HEK293 (cell line): Measurements from ENCODE around the gene DSTN.
A peak's percentile ranks its signal among the peaks of the same experiment; 100 is the strongest.

Experiments
- CTCF ChIA-PET: fragments of 350-600 bp; formaldehyde crosslinking; extraction: SDS; loops from one replicate; lab custom pipeline; 2021; ENCODE audit warnings: antibody characterized with exemption; lab: Yijun Ruan, JAX
- POLR2A ChIA-PET: fragments of 300-600 bp; formaldehyde crosslinking; extraction: SDS; loops from one replicate; lab custom pipeline; 2020; ENCODE audit warnings: antibody characterized with exemption, inconsistent platforms; lab: Yijun Ruan, JAX
- H3K27ac ChIP-seq: fragments of 200-500 bp; sonication (Bioruptor generic); 2 replicates; pipeline ENCODE4 v1.5.1; 2014; ENCODE audit warnings: low read depth, low read length, control low read depth, inconsistent platforms; ENCODE audit errors: extremely low read depth
- H3K36me3 ChIP-seq, 2 experiments: fragments of 200-500 bp in 1 of 2; sonication (Bioruptor generic) in 1 of 2; 1 replicate in 1 of 2; 2 replicates in 1 of 2; pipeline ENCODE4 v1.5.1; 2014 to 2017; ENCODE audit warnings: inconsistent platforms in 2 of 2, low read length in 2 of 2; ENCODE audit not compliant: control insufficient read depth in 2 of 2, insufficient read depth in 1 of 2
- H3K4me1 ChIP-seq: fragments of 200-500 bp; sonication (Bioruptor generic); 2 replicates; pipeline ENCODE4 v1.5.1; 2014; ENCODE audit warnings: mild to moderate bottlenecking, low read length, inconsistent platforms; ENCODE audit not compliant: control insufficient read depth, insufficient read depth
- H3K4me3 ChIP-seq: 2 replicates; pipeline ENCODE4 v1.5.1; 2011; ENCODE audit warnings: low read depth, mild to moderate bottlenecking, control low read depth, low read length, moderate library complexity
- H3K9me3 ChIP-seq: fragments of 200-500 bp; sonication (Bioruptor generic); 2 replicates; pipeline ENCODE4 v1.5.1; 2014; ENCODE audit warnings: low read depth, low read length, inconsistent platforms; ENCODE audit not compliant: control insufficient read depth, insufficient read depth
- HOXC10 ChIP-seq: sonication (generic); formaldehyde crosslinking; IDR thresholded peaks from 2 replicates; pipeline ENCODE4 v1.8.1; 2023; ENCODE audit warnings: mild to moderate bottlenecking, missing genetic modification reagents
- YY2 ChIP-seq: fragments of 450-650 bp; formaldehyde crosslinking; IDR thresholded peaks from 2 replicates; pipeline ENCODE4 v1.5.1; 2016; ENCODE audit warnings: missing biosample characterization, missing genetic modification characterization
- ZBTB7A ChIP-seq: fragments of 450-650 bp; formaldehyde crosslinking; IDR thresholded peaks from 2 replicates; pipeline ENCODE4 v1.5.1; 2016; ENCODE audit warnings: low read depth, missing biosample characterization, missing genetic modification characterization
- ZFP69B ChIP-seq: fragments of 450-650 bp; formaldehyde crosslinking; IDR thresholded peaks from 2 replicates; pipeline ENCODE4 v1.5.1; 2016; ENCODE audit warnings: missing biosample characterization, missing genetic modification characterization
- ZIC2 ChIP-seq: fragments of 450-650 bp; formaldehyde crosslinking; IDR thresholded peaks from 2 replicates; pipeline ENCODE4 v1.5.1; 2016; ENCODE audit warnings: missing biosample characterization, missing genetic modification characterization
- ZNF138 ChIP-seq: fragments of 450-650 bp; formaldehyde crosslinking; IDR thresholded peaks from 2 replicates; pipeline ENCODE4 v1.5.1; 2016; ENCODE audit warnings: missing biosample characterization, missing genetic modification characterization, borderline replicate concordance
- ZNF211 ChIP-seq: fragments of 450-650 bp; formaldehyde crosslinking; IDR thresholded peaks from 2 replicates; pipeline ENCODE4 v1.5.1; 2016; ENCODE audit warnings: low read depth, missing biosample characterization, missing genetic modification characterization
- ZNF23 ChIP-seq: fragments of 450-650 bp; formaldehyde crosslinking; IDR thresholded peaks from 2 replicates; pipeline ENCODE4 v1.5.1; 2016; ENCODE audit warnings: missing biosample characterization, missing genetic modification characterization, borderline replicate concordance
- ZNF311 ChIP-seq: fragments of 450-650 bp; formaldehyde crosslinking; IDR thresholded peaks from 2 replicates; pipeline ENCODE4 v1.5.1; 2017; ENCODE audit warnings: missing biosample characterization, missing genetic modification characterization, borderline replicate concordance
- ZNF416 ChIP-seq: fragments of 450-650 bp; formaldehyde crosslinking; IDR thresholded peaks from 2 replicates; pipeline ENCODE4 v1.5.1; 2016; ENCODE audit warnings: missing biosample characterization, missing genetic modification characterization
- ZNF510 ChIP-seq: fragments of 450-650 bp; formaldehyde crosslinking; IDR thresholded peaks from 2 replicates; pipeline ENCODE4 v1.5.1; 2018; ENCODE audit warnings: mild to moderate bottlenecking, missing genetic modification characterization, missing biosample characterization; ENCODE audit not compliant: insufficient replicate concordance
- ZNF514 ChIP-seq: fragments of 450-650 bp; formaldehyde crosslinking; IDR thresholded peaks from 2 replicates; pipeline ENCODE4 v1.5.1; 2016; ENCODE audit warnings: missing biosample characterization, missing genetic modification characterization
- ZNF544 ChIP-seq: fragments of 450-650 bp; formaldehyde crosslinking; IDR thresholded peaks from 2 replicates; pipeline ENCODE4 v1.5.0; 2017; ENCODE audit warnings: missing biosample characterization, missing genetic modification characterization
- ZNF555 ChIP-seq: fragments of 450-650 bp; formaldehyde crosslinking; conservative IDR thresholded peaks from 2 replicates; pipeline ENCODE4 v1.5.1; 2017; ENCODE audit warnings: missing biosample characterization, mild to moderate bottlenecking, missing genetic modification characterization, inconsistent platforms
- ZNF558 ChIP-seq: fragments of 450-650 bp; formaldehyde crosslinking; IDR thresholded peaks from 2 replicates; pipeline ENCODE4 v1.5.1; 2016; ENCODE audit warnings: missing biosample characterization, missing genetic modification characterization
- ZNF585B ChIP-seq: fragments of 450-650 bp; formaldehyde crosslinking; IDR thresholded peaks from 2 replicates; pipeline ENCODE4 v1.5.1; 2016; ENCODE audit warnings: missing biosample characterization, missing genetic modification characterization
- ZSCAN30 ChIP-seq: fragments of 450-650 bp; IDR thresholded peaks from 2 replicates; pipeline ENCODE4 v1.5.1; 2018; ENCODE audit warnings: missing biosample characterization, mild to moderate bottlenecking, missing genetic modification characterization, moderate library complexity
- TF ChIP-seq, protein P1 (sequence below): fragments of 450-650 bp; formaldehyde crosslinking; IDR thresholded peaks from 2 replicates; pipeline ENCODE4 v1.5.1; 2016; ENCODE audit warnings: missing biosample characterization, missing genetic modification characterization
- TF ChIP-seq, protein P2 (sequence below): fragments of 450-650 bp; IDR thresholded peaks from 2 replicates; pipeline ENCODE4 v1.5.1; 2018; ENCODE audit warnings: missing biosample characterization, mild to moderate bottlenecking, missing genetic modification characterization
- TF ChIP-seq, protein P3 (sequence below): fragments of 450-650 bp; formaldehyde crosslinking; IDR thresholded peaks from 2 replicates; pipeline ENCODE4 v1.5.1; 2016; ENCODE audit warnings: missing biosample characterization, missing genetic modification characterization
- TF ChIP-seq, protein P4 (sequence below): fragments of 450-650 bp; formaldehyde crosslinking; IDR thresholded peaks from 2 replicates; pipeline ENCODE4 v1.5.1; 2016; ENCODE audit warnings: missing biosample characterization, missing genetic modification characterization
- TF ChIP-seq, protein P5 (sequence below): fragments of 450-650 bp; formaldehyde crosslinking; IDR thresholded peaks from 2 replicates; pipeline ENCODE4 v1.5.1; 2016; ENCODE audit warnings: missing biosample characterization, missing genetic modification characterization
- TF ChIP-seq, protein P6 (sequence below): fragments of 450-650 bp; formaldehyde crosslinking; IDR thresholded peaks from 2 replicates; pipeline ENCODE4 v1.5.1; 2016; ENCODE audit warnings: missing biosample characterization, missing genetic modification characterization

Gene DSTN

DNA sequence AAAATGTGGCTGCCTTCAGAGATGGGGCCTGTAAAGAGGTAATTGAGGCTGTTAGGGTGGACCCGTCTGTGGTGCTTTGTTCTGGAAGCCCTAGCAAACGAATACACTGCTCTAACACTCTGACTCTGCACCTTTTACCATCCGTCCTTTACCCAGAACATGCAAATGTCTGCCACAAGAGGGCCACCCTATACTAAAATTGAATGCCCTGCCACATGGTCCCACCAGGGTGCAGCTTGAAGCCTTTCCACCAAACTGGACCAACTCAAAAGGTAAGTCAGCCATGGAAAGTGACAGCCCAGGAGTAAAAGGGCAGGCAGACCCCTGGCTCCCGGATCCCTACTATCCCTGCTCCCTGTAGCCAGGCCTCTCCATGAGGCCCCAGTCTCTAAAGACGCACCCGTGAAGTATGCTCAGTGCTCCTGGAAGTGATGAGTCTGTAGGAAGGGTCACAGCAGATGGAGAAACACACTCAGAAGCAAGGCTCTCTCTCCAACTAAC is 32.9 kb upstream of the DSTN start:
- ChIA-PET POLR2A (interaction anchor here (0.8 to 1.5 kb wide), 2 partner anchors 33 to 74 kb away, joined by 4 to 5 read pairs; partner anchors contain the start of gene DSTN), CTCF (interaction anchor here (0.6 to 2.2 kb wide), 21 partner anchors 9 to 714 kb away, joined by 3 to 18 read pairs (median 4); no protein-coding TSS in a partner anchor)
- Histone ChIP-seq H3K4me3 (no peak overlapping the region), H3K36me3 (no peaks in the 10 kb centered on the region), H3K9me3 (no peaks in the 10 kb centered on the region), H3K27ac (no peak overlapping the region), H3K4me1 (peaks cover 6% of the 10 kb centered on the region)
- TF ChIP-seq, protein P1, sequence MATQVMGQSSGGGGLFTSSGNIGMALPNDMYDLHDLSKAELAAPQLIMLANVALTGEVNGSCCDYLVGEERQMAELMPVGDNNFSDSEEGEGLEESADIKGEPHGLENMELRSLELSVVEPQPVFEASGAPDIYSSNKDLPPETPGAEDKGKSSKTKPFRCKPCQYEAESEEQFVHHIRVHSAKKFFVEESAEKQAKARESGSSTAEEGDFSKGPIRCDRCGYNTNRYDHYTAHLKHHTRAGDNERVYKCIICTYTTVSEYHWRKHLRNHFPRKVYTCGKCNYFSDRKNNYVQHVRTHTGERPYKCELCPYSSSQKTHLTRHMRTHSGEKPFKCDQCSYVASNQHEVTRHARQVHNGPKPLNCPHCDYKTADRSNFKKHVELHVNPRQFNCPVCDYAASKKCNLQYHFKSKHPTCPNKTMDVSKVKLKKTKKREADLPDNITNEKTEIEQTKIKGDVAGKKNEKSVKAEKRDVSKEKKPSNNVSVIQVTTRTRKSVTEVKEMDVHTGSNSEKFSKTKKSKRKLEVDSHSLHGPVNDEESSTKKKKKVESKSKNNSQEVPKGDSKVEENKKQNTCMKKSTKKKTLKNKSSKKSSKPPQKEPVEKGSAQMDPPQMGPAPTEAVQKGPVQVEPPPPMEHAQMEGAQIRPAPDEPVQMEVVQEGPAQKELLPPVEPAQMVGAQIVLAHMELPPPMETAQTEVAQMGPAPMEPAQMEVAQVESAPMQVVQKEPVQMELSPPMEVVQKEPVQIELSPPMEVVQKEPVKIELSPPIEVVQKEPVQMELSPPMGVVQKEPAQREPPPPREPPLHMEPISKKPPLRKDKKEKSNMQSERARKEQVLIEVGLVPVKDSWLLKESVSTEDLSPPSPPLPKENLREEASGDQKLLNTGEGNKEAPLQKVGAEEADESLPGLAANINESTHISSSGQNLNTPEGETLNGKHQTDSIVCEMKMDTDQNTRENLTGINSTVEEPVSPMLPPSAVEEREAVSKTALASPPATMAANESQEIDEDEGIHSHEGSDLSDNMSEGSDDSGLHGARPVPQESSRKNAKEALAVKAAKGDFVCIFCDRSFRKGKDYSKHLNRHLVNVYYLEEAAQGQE (tag by site-specific recombination): no peak
- no peak for TF ChIP-seq ZNF23 (tag by site-specific recombination)
- TF ChIP-seq, protein P2, sequence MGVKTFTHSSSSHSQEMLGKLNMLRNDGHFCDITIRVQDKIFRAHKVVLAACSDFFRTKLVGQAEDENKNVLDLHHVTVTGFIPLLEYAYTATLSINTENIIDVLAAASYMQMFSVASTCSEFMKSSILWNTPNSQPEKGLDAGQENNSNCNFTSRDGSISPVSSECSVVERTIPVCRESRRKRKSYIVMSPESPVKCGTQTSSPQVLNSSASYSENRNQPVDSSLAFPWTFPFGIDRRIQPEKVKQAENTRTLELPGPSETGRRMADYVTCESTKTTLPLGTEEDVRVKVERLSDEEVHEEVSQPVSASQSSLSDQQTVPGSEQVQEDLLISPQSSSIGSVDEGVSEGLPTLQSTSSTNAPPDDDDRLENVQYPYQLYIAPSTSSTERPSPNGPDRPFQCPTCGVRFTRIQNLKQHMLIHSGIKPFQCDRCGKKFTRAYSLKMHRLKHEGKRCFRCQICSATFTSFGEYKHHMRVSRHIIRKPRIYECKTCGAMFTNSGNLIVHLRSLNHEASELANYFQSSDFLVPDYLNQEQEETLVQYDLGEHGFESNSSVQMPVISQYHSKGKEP: no peak
- TF ChIP-seq, protein P3, sequence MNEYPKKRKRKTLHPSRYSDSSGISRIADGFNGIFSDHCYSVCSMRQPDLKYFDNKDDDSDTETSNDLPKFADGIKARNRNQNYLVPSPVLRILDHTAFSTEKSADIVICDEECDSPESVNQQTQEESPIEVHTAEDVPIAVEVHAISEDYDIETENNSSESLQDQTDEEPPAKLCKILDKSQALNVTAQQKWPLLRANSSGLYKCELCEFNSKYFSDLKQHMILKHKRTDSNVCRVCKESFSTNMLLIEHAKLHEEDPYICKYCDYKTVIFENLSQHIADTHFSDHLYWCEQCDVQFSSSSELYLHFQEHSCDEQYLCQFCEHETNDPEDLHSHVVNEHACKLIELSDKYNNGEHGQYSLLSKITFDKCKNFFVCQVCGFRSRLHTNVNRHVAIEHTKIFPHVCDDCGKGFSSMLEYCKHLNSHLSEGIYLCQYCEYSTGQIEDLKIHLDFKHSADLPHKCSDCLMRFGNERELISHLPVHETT (tag by site-specific recombination): no peak
- TF ChIP-seq ZNF514 (tag by site-specific recombination): no peak
- no peak for TF ChIP-seq ZNF211 (tag by site-specific recombination)
- TF ChIP-seq ZBTB7A (tag by site-specific recombination): no peak
- TF ChIP-seq ZNF544: no peak
- TF ChIP-seq ZNF555 (tag by site-specific recombination): no peak
- no peak for TF ChIP-seq ZNF510 (tag by site-specific recombination)
- TF ChIP-seq ZNF558 (tag by site-specific recombination): no peak
- TF ChIP-seq, protein P4, sequence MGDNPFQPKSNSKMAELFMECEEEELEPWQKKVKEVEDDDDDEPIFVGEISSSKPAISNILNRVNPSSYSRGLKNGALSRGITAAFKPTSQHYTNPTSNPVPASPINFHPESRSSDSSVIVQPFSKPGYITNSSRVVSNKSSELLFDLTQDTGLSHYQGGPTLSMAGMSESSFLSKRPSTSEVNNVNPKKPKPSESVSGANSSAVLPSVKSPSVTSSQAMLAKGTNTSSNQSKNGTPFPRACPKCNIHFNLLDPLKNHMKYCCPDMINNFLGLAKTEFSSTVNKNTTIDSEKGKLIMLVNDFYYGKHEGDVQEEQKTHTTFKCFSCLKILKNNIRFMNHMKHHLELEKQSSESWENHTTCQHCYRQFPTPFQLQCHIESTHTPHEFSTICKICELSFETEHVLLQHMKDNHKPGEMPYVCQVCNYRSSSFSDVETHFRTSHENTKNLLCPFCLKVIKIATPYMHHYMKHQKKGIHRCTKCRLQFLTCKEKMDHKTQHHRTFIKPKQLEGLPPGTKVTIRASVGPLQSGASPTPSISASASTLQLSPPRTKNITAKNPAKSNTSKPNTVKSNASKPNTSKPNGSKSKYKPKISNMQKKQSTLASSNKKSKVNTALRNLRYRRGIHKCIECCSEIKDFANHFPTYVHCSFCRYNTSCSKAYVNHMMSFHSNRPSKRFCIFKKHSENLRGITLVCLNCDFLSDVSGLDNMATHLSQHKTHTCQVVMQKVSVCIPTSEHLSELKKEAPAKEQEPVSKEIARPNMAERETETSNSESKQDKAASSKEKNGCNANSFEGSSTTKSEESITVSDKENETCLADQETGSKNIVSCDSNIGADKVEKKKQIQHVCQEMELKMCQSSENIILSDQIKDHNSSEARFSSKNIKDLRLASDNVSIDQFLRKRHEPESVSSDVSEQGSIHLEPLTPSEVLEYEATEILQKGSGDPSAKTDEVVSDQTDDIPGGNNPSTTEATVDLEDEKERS (tag by site-specific recombination): no peak
- no peak for TF ChIP-seq YY2 (tag by site-specific recombination)
- TF ChIP-seq, protein P5, sequence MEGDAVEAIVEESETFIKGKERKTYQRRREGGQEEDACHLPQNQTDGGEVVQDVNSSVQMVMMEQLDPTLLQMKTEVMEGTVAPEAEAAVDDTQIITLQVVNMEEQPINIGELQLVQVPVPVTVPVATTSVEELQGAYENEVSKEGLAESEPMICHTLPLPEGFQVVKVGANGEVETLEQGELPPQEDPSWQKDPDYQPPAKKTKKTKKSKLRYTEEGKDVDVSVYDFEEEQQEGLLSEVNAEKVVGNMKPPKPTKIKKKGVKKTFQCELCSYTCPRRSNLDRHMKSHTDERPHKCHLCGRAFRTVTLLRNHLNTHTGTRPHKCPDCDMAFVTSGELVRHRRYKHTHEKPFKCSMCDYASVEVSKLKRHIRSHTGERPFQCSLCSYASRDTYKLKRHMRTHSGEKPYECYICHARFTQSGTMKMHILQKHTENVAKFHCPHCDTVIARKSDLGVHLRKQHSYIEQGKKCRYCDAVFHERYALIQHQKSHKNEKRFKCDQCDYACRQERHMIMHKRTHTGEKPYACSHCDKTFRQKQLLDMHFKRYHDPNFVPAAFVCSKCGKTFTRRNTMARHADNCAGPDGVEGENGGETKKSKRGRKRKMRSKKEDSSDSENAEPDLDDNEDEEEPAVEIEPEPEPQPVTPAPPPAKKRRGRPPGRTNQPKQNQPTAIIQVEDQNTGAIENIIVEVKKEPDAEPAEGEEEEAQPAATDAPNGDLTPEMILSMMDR (tag by site-specific recombination): peak; percentile 92
- no peak for TF ChIP-seq ZIC2 (tag by site-specific recombination)
- TF ChIP-seq ZNF585B (tag by site-specific recombination): no peak
- TF ChIP-seq ZNF311: no peak
- TF ChIP-seq HOXC10: no peak
- TF ChIP-seq, protein P6, sequence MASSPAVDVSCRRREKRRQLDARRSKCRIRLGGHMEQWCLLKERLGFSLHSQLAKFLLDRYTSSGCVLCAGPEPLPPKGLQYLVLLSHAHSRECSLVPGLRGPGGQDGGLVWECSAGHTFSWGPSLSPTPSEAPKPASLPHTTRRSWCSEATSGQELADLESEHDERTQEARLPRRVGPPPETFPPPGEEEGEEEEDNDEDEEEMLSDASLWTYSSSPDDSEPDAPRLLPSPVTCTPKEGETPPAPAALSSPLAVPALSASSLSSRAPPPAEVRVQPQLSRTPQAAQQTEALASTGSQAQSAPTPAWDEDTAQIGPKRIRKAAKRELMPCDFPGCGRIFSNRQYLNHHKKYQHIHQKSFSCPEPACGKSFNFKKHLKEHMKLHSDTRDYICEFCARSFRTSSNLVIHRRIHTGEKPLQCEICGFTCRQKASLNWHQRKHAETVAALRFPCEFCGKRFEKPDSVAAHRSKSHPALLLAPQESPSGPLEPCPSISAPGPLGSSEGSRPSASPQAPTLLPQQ: peak; percentile 92
- TF ChIP-seq ZNF416 (tag by site-specific recombination): no peak
- TF ChIP-seq ZNF138: no peak
- peak; percentile 88 for TF ChIP-seq ZFP69B (tag by site-specific recombination)
- peak; percentile 32; the same call in 1 of the 2 replicates for TF ChIP-seq ZSCAN30
